Neural progenitor cell (in vitro differentiated cells): ENCODE measurements around the gene ZNF710. TPM values are rescaled to one million over a fixed set of nuclear protein-coding genes. Genes with fewer than 3 reads are reported as not detected.

ENCODE experiments used
- DNase-seq: peaks from one replicate; pipeline ENCODE4 v3.0.0-alpha.2; 2016; ENCODE audit warnings: low spot score
- H2AFZ ChIP-seq: fragments of 200-600 bp; sonication (generic); replicated peaks from 2 replicates; pipeline ENCODE4 v1.6.1; 2016; ENCODE audit warnings: antibody characterized with exemption
- H3F3A ChIP-seq: fragments of 200-600 bp; sonication (generic); 2 replicates; pipeline ENCODE4 v1.6.1; 2016; ENCODE audit warnings: antibody characterized with exemption, low read depth
- H3K27ac ChIP-seq: fragments of 200-600 bp; sonication (generic); 2 replicates; pipeline ENCODE4 v1.5.1; 2016; ENCODE audit warnings: mild to moderate bottlenecking
- H3K27me3 ChIP-seq: fragments of 200-600 bp; sonication (generic); 2 replicates; pipeline ENCODE4 v1.6.1; 2016; ENCODE audit warnings: mild to moderate bottlenecking, moderate library complexity
- H3K36me3 ChIP-seq: fragments of 200-600 bp; sonication (generic); 2 replicates; pipeline ENCODE4 v1.5.1; 2016
- H3K4me1 ChIP-seq: fragments of 200-600 bp; sonication (generic); 2 replicates; pipeline ENCODE4 v1.6.1; 2016; ENCODE audit warnings: mixed run types
- H3K4me2 ChIP-seq: fragments of 200-600 bp; sonication (generic); 2 replicates; pipeline ENCODE4 v1.6.1; 2016
- H3K4me3 ChIP-seq: fragments of 200-600 bp; sonication (generic); 2 replicates; pipeline ENCODE4 v1.5.1; 2016
- H3K79me2 ChIP-seq: fragments of 200-600 bp; sonication (generic); 2 replicates; pipeline ENCODE4 v1.6.1; 2016; ENCODE audit warnings: low read depth
- H3K9ac ChIP-seq: fragments of 200-600 bp; sonication (generic); 2 replicates; pipeline ENCODE4 v1.6.1; 2016
- H3K9me3 ChIP-seq: fragments of 200-600 bp; sonication (generic); 2 replicates; pipeline ENCODE4 v1.5.1; 2016; ENCODE audit warnings: low read depth
- H4K20me1 ChIP-seq: fragments of 200-600 bp; sonication (generic); 2 replicates; pipeline ENCODE4 v1.6.1; 2016; ENCODE audit warnings: low read depth
- H3K27ac Mint-ChIP-seq: 3 replicates; pipeline ENCODE4 v1.8.0; 2021; ENCODE audit warnings: mixed read lengths
- H3K27me3 Mint-ChIP-seq: 2 replicates; pipeline ENCODE4 v1.8.0; 2022; ENCODE audit warnings: low read depth, mild to moderate bottlenecking, inconsistent platforms, moderate library complexity, mixed read lengths; ENCODE audit not compliant: insufficient read depth
- H3K36me3 Mint-ChIP-seq: 3 replicates; pipeline ENCODE4 v1.8.0; 2021; ENCODE audit warnings: mixed read lengths
- H3K4me1 Mint-ChIP-seq: 3 replicates; pipeline ENCODE4 v1.8.0; 2021; ENCODE audit warnings: mixed read lengths
- H3K4me3 Mint-ChIP-seq: 3 replicates; pipeline ENCODE4 v1.8.0; 2021; ENCODE audit warnings: mild to moderate bottlenecking, moderate library complexity, mixed read lengths
- H3K9me3 Mint-ChIP-seq: 3 replicates; pipeline ENCODE4 v1.8.0; 2020; ENCODE audit warnings: mixed read lengths
- CTCF ChIP-seq: fragments of 200-600 bp; sonication (generic); IDR thresholded peaks from 2 replicates; pipeline ENCODE4 v1.5.1; 2017; ENCODE audit warnings: antibody characterized with exemption, mild to moderate bottlenecking
- EZH2 ChIP-seq: fragments of 200-600 bp; sonication (generic); IDR thresholded peaks from 2 replicates; pipeline ENCODE4 v1.6.1; 2017; ENCODE audit warnings: antibody characterized with exemption, mild to moderate bottlenecking, moderate library complexity
- EZH2phosphoT487 ChIP-seq: fragments of 200-600 bp; sonication (generic); IDR thresholded peaks from 2 replicates; pipeline ENCODE4 v1.6.1; 2017; ENCODE audit warnings: antibody characterized with exemption
- total RNA-seq: library from RNA; depleted of rRNA; stranded (reverse); fragments of >200 nt; gene quantifications from 2 replicates; pipeline ENCODE4 v1.2.3, GENCODE V29; 2015; ENCODE audit warnings: low replicate concordance

ZNF710 gene
- total RNA-seq, 1 donor from 2014 or later = 14.9 TPM

GRCh38 chr15:90002428-90002844 is 1.3 kb downstream of the ZNF710 start:
- peak overlapping the region; percentile 55 for H3K9ac ChIP-seq

GRCh38 chr15:90003736-90004135 is 2.6 kb downstream of the ZNF710 start:
- peak overlapping the region; percentile 88 for H3K4me3 Mint-ChIP-seq
- Histone ChIP-seq H3F3A (peaks cover 41% of the 10 kb centered on the region), H3K9ac (no peak overlapping the region), H2AFZ (no peak overlapping the region), H3K36me3 (no peaks in the 10 kb centered on the region), H3K4me1 (peaks cover 52% of the 10 kb centered on the region), H3K4me3 (peak overlapping the region; percentile 0), H3K4me2 (peak overlapping the region; percentile 79), H4K20me1 (peaks cover 57% of the 10 kb centered on the region), H3K9me3 (no peaks in the 10 kb centered on the region), H3K27me3 (no peaks in the 10 kb centered on the region), H3K27ac (no peak overlapping the region), H3K79me2 (peaks cover 77% of the 10 kb centered on the region)
- peaks cover 6% of the 10 kb centered on the region for H3K36me3 Mint-ChIP-seq
- H3K9me3 Mint-ChIP-seq = no peaks in the 10 kb centered on the region
- peaks cover 58% of the 10 kb centered on the region for H3K4me1 Mint-ChIP-seq
- no peak for DNase-seq
- TF ChIP-seq CTCF (no peak), EZH2 (no peak), EZH2phosphoT487 (no peak)
- H3K27ac Mint-ChIP-seq = no peak overlapping the region
- peaks cover 6% of the 10 kb centered on the region for H3K27me3 Mint-ChIP-seq

More at GRCh38 chr15:90002428-90002844, 1.3 kb downstream of the ZNF710 start:
- H3K9me3 ChIP-seq = no peaks in the 10 kb centered on the region
- no peaks in the 10 kb centered on the region for H3K36me3 ChIP-seq
- H3K36me3 Mint-ChIP-seq = peaks cover 4% of the 10 kb centered on the region
- H3F3A ChIP-seq = peaks cover 45% of the 10 kb centered on the region
- peaks cover 4% of the 10 kb centered on the region for H3K27me3 Mint-ChIP-seq
- H3K4me3 ChIP-seq = peak overlapping the region; percentile 91
- DNase-seq = peak; percentile 70
- no peaks in the 10 kb centered on the region for H3K9me3 Mint-ChIP-seq
- peak overlapping the region; percentile 60 for H3K27ac ChIP-seq
- no peaks in the 10 kb centered on the region for H3K27me3 ChIP-seq
- H3K4me1 Mint-ChIP-seq = peaks cover 63% of the 10 kb centered on the region
- TF ChIP-seq CTCF (no peak), EZH2 (no peak)
- no peak overlapping the region for H2AFZ ChIP-seq
- H4K20me1 ChIP-seq = peaks cover 50% of the 10 kb centered on the region
- H3K4me1 ChIP-seq = peaks cover 52% of the 10 kb centered on the region
- H3K4me2 ChIP-seq = peak overlapping the region; percentile 79
- peak overlapping the region; percentile 90 for H3K27ac Mint-ChIP-seq
- peaks cover 64% of the 10 kb centered on the region for H3K79me2 ChIP-seq
- H3K4me3 Mint-ChIP-seq = peak overlapping the region; percentile 88

- no peak for TF ChIP-seq EZH2
- TF ChIP-seq CTCF = no peak
- no peak for TF ChIP-seq EZH2phosphoT487
- H3K9me3 Mint-ChIP-seq = no peaks in the 10 kb centered on the region
- peak overlapping the region; percentile 88 for H3K4me3 Mint-ChIP-seq
- Histone ChIP-seq H3K4me2 (peak overlapping the region; percentile 79), H3K79me2 (peaks cover 82% of the 10 kb centered on the region), H4K20me1 (peaks cover 57% of the 10 kb centered on the region), H3K4me1 (peaks cover 49% of the 10 kb centered on the region), H3F3A (peaks cover 36% of the 10 kb centered on the region), H3K36me3 (no peaks in the 10 kb centered on the region), H3K9me3 (no peaks in the 10 kb centered on the region), H3K27ac (no peak overlapping the region), H2AFZ (no peak overlapping the region), H3K27me3 (no peaks in the 10 kb centered on the region), H3K9ac (no peak overlapping the region), H3K4me3 (peak overlapping the region; percentile 0)
- H3K4me1 Mint-ChIP-seq = peaks cover 53% of the 10 kb centered on the region
- peaks cover 3% of the 10 kb centered on the region for H3K27me3 Mint-ChIP-seq
- H3K27ac Mint-ChIP-seq = no peak overlapping the region
- DNase-seq = peak; percentile 58
- H3K36me3 Mint-ChIP-seq = peaks cover 8% of the 10 kb centered on the region
Observed at GRCh38 chr15:90004252-90004651, 3.1 kb downstream of the ZNF710 start.
